Fibroblast of lung (primary cell): ENCODE data around the gene UXS1.

Source experiments
- EZH2 ChIP-seq: IDR thresholded peaks from 2 replicates; pipeline ENCODE4 v1.5.1; 2012; ENCODE audit warnings: low read length, control low read depth, mild to moderate bottlenecking; ENCODE audit errors: missing control alignments
- TF ChIP-seq, protein P1 (sequence below), 2 donors: IDR thresholded peaks in 1 of 2; conservative IDR thresholded peaks in 1 of 2; 1 replicate in 1 of 2; 2 replicates in 1 of 2; pipeline ENCODE4 v1.5.1; 2011 to 2012; ENCODE audit warnings: low read length in 2 of 2, control low read depth in 1 of 2, inconsistent platforms in 1 of 2, low read depth in 1 of 2, mild to moderate bottlenecking in 1 of 2

DNA sequence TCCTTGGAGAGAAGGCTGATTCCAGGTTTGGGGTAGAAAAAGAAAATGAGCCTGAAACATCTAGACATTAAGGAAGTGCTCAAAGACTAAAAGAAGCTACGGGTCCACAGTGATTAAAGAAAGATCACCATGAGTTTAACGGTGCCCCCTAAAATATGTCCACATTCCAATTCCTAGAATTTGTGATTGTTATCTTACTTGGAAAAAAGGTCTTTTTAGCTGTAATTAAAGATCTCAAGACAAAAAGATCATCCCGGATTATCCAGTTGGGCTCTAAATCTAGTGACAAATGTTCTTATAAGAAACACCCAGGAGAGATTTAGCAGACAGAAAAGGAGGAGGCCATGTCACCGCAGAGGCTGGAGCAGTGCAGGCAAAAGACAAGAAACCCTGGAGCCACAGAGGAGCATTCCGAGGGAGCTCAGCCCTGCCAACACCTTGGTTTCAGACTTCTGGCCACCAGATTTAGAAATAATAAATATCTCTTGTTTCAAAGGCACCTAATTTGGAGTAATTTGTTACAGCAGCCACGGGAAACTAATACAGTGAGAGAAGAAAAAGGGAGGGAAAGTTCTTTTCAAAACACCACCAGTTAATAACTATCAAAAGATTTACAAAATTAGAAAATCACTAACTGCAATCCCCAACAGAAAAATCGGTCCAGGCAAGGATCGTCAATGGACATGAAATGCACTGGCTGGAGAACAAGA lies 8.5 kb downstream of the UXS1 start:
- TF ChIP-seq, protein P1, sequence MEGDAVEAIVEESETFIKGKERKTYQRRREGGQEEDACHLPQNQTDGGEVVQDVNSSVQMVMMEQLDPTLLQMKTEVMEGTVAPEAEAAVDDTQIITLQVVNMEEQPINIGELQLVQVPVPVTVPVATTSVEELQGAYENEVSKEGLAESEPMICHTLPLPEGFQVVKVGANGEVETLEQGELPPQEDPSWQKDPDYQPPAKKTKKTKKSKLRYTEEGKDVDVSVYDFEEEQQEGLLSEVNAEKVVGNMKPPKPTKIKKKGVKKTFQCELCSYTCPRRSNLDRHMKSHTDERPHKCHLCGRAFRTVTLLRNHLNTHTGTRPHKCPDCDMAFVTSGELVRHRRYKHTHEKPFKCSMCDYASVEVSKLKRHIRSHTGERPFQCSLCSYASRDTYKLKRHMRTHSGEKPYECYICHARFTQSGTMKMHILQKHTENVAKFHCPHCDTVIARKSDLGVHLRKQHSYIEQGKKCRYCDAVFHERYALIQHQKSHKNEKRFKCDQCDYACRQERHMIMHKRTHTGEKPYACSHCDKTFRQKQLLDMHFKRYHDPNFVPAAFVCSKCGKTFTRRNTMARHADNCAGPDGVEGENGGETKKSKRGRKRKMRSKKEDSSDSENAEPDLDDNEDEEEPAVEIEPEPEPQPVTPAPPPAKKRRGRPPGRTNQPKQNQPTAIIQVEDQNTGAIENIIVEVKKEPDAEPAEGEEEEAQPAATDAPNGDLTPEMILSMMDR (conservative IDR thresholded peaks at IDR 0.05 in 1 of 2, IDR thresholded peaks at IDR 0.05 in 1 of 2; ENCODE audit: low read depth in 1 of 2, low read length in 2 of 2), result no peak
- no peak for TF ChIP-seq EZH2
